HuH-7.5 (cell line): ENCODE measurements around the gene GALNT13.

Source experiments
- DNase-seq: peaks from one replicate; pipeline ENCODE4 v3.0.0; 2011; ENCODE audit warnings: low spot score

Gene GALNT13

GRCh38 chr2:154306266-154306970 lies 434.7 kb downstream of the GALNT13 start:
- no peak for DNase-seq

- no peak for DNase-seq
These were observed 435.3 kb downstream of the GALNT13 start for GRCh38 chr2:154307007-154307406.

DNA sequence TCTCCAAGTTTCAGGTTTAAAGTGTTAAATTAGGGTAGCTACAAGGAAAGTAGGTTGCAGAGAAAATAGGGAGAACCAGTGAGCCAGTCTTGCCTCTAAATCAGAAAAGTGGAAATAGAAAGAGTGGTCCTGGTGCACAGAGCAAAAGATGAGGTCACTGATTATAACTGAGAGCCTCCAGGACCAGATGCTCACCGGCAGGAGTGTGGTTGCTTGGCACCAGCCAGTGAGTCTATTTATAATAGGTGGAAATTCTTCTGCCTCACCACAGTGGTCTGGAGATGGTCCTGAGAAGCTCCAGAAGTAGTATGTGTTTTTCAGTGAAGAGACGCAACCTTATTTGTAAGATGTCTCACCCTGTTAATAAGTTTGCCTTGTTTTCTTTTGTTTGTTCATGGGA lies 452.9 kb downstream of the GALNT13 start:
- no peak for DNase-seq

- no peak for DNase-seq
These were observed 457.8 kb downstream of the GALNT13 start for GRCh38 chr2:154329510-154329909.

GRCh38 chr2:154331784-154332183 lies 460.1 kb downstream of the GALNT13 start:
- DNase-seq = no peak

- DNase-seq = no peak
These were observed 464.5 kb downstream of the GALNT13 start for GRCh38 chr2:154336201-154336600.

- no peak for DNase-seq
These were observed 466.7 kb downstream of the GALNT13 start for GRCh38 chr2:154338352-154338967.

DNA sequence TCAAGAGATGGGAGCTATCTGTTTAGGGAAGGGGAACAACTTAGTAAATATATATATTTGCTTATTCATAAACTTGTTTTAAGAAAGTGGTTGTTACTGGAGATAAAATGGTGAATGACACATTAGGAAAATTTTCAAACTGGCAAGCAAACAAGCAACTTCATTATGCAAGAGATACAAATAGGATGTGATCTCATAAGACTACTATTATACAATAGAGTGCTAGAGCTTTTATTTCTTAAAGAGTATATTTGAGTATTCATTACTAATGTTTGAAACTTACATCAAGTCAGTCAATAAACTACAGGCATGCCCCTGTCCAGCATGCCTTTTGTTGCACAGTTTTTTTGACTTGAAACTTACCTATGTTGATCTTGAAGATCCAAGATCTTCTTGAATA lies 471.6 kb downstream of the GALNT13 start:
- DNase-seq = no peak

DNA sequence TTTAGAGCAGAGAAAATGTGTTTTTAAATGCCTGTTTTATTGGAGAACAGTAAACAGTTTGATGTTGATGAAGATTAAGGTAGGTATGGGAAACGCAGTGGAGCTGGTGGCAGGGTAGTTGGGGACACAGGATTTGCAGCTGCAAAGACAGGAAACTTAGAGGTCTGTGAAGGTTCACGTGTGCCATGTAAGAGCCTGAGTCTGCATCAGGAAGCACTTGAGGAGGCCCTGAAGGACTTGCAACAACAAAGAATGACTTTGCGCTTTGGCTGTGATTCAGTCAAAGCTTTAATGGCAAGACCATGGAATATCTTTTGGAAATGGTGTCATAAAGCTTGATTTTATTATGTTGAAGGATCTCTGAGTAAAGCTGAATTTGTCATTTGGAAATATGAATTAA lies 479.2 kb downstream of the GALNT13 start:
- no peak for DNase-seq

GRCh38 chr2:154361276-154361675 lies 489.6 kb downstream of the GALNT13 start:
- DNase-seq = no peak

GRCh38 chr2:154368153-154368552 lies 496.4 kb downstream of the GALNT13 start:
- no peak for DNase-seq

GRCh38 chr2:154370873-154371272 lies 499.2 kb downstream of the GALNT13 start:
- DNase-seq = no peak

- DNase-seq = no peak
These were observed 502.7 kb downstream of the GALNT13 start for GRCh38 chr2:154374416-154374815.

GRCh38 chr2:154375579-154375931 lies 503.8 kb downstream of the GALNT13 start:
- DNase-seq = no peak

DNA sequence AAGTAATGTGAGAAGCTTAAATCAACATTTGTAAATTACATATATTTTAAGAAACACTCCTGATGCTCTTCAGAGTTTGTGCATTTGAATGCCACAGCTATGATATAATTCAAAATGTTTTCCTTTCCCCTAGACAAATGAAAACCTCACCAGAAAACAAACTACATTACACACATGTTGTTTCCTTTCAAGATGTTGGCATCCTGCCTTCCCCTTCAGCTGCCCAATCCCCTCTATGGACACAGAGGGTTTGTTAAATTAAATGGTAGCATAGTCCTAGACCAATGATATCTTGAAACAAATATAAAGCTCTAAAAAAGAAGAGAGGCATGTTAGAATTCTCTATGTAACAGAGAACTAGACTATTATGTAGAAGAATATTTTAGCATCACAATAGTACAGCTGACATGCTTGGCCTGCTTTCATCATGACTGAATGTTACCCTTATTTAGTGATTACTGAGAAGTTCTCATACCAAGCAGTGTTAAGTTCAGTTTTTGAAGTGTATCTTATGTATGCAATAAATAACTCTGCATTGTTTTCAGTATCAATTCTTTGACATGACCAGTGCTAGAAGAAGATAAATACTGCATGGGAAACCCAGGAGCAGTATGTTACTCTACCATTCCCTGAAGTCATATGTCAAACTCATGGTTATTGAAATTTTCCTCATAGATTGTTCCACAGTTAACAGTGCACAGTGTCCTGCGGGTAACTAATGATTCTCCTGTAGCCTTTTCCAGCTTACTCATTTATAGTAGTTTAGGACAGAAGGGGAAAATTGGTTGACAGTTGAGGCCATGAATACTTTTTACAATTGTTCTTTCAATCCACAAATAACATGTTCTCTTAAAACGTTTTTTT lies 510.4 kb downstream of the GALNT13 start:
- no peak for DNase-seq

GRCh38 chr2:154386186-154386585 lies 514.5 kb downstream of the GALNT13 start:
- no peak for DNase-seq

DNA sequence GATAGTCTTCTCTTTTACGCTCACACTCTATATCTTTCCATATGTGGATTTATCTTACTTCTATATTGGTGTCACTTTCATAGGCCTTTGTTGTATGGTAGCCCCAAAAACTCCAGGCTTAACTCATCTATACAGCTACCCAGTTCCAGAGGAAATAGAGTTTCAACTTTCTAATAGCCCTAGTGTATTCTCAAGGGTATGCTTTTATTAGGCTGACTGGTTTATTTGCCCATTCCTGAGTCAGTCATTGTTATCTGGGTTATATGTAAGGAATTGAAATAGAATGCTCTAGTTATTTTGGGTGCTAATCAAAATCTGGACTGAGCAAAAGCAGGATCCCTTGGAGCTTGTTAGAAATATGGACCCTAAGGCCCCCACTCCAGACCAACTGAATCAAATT lies 519.3 kb downstream of the GALNT13 start:
- no peak for DNase-seq

DNA sequence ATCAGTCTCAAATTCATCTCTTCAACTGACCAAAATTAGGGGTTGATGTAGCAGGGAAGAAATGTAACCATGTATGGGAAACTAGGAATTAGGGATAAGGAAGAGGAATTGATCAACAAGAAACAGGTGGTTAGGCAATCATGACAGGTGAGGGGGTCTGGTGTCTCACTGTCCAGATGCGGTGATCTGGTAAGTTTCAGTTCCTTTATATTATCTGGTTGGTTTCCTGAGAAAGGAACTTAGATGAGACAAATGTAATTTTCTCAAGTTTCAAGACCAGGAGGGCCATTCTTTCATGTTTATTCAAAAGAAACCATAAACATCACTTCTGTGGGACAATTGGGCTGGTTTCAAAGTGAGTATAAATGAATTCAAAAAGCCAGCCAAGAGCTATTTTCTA lies 520.5 kb downstream of the GALNT13 start:
- no peak for DNase-seq

- DNase-seq = no peak
These were observed 522.9 kb downstream of the GALNT13 start for GRCh38 chr2:154394600-154394999.

DNA sequence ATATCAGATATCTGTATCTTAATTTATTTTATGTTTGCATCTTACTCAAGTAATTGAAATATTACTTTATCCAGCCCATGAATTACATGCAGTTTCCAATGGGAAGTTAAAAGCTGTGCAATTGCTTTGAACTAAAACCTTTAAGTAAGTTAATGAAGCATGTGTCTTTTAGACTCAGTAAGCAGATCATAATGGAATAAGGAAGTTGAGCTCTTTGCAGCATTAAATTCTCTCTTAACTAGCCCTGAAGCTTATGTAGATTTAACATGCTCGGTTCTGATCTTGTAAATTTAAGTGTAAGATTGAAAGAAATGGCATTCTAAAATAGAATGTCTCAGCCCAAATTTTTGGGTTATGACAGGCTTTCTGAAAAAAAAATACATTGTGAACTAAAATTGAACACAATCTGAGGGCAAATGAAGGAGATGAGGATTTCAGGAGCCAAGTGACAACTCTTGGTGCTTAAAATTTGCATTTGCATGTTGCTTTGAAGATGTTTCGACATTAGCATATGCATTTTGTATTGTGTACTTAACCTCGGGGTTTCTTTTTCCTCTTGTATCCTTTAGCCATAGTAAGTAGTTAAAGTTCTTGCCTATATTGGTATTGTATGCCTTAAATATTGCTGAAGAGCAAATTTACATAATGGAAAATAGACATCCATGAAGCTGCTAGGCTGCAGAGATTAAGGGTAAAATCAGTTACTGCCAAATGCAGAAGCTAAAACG lies 529.0 kb downstream of the GALNT13 start:
- no peak for DNase-seq

DNA sequence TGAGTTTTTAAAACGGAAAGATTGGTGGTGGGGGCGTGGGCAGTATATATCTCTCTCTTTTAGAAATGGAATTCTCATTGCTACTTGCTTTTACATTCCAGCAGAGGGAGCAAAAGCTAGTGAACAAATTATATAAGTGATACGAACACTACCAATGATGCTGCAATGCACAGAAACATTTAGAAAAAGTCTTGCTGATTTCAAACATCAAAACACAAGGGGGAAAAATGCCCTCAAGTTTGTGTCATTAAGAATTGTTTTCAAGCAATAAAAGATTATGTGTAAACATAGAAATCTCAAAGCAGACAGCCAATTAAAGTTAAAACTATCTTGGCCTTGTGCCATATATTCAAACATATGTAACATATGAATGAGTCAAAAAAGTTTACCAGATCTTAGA lies 530.5 kb downstream of the GALNT13 start:
- no peak for DNase-seq

- DNase-seq = no peak
These were observed 531.6 kb downstream of the GALNT13 start for GRCh38 chr2:154403242-154403790.
